Gastroesophageal sphincter (tissue), 4 donors: ENCODE measurements around the gene RIPOR3. TPM values are rescaled to one million over a fixed set of nuclear protein-coding genes. Genes with fewer than 3 reads are reported as not detected.

Experiments
- ATAC-seq: fragments of 150-250 bp; one replicate; pipeline ENCODE4 v1.9.1; 2016; ENCODE audit warnings: mild to moderate bottlenecking, moderate library complexity
- H3K27ac ChIP-seq, 4 donors: fragments of 200-600 bp; sonication (generic) in 3 of 4; 1 replicate in 3 of 4; 2 replicates in 1 of 4; pipeline ENCODE4 v1.5.1; 2016 to 2019
- H3K27me3 ChIP-seq: fragments of 200-600 bp; sonication (generic); one replicate; pipeline ENCODE4 v1.5.1; 2019
- H3K36me3 ChIP-seq, 2 donors: fragments of 200-600 bp; sonication (generic); one replicate each; pipeline ENCODE4 v1.5.1; 2019; ENCODE audit warnings: control low read depth in 1 of 2
- H3K4me1 ChIP-seq, 3 donors: fragments of 200-600 bp; sonication (generic); 1 replicate in 2 of 3; 2 replicates in 1 of 3; pipeline ENCODE4 v1.5.1; 2016 to 2019; ENCODE audit warnings: control low read depth in 2 of 3
- H3K4me3 ChIP-seq, 2 donors: fragments of 200-600 bp; sonication (generic); one replicate each; pipeline ENCODE4 v1.5.1; 2019; ENCODE audit warnings: mild to moderate bottlenecking in 1 of 2, moderate library complexity in 1 of 2
- H3K9me3 ChIP-seq, 3 donors: fragments of 200-600 bp; sonication (generic); one replicate each; pipeline ENCODE4 v1.5.1; 2017 to 2019; ENCODE audit warnings: control low read depth in 2 of 3
- EP300 ChIP-seq: sonication (generic); formaldehyde crosslinking; IDR thresholded peaks from one replicate; pipeline ENCODE4 v1.6.1; 2017; ENCODE audit warnings: antibody characterized with exemption, mild to moderate bottlenecking
- POLR2A ChIP-seq, 2 donors: fragments of 450-650 bp; IDR thresholded peaks; one replicate each; pipeline ENCODE4 v1.6.1; 2017; ENCODE audit warnings: antibody characterized with exemption in 2 of 2, mild to moderate bottlenecking in 2 of 2, moderate library complexity in 1 of 2
- POLR2AphosphoS5 ChIP-seq: sonication (generic); formaldehyde crosslinking; IDR thresholded peaks from one replicate; pipeline ENCODE4 v1.6.1; 2017; ENCODE audit warnings: antibody characterized with exemption
- WGBS, 2 donors: methylation state at CpG; one replicate each; pipeline ENCODE4 v1.1.5; 2018; ENCODE audit warnings: low coverage in 1 of 2; 5-methylcytosine and 5-hydroxymethylcytosine counted together
- total RNA-seq, 4 donors: library from RNA; depleted of rRNA; stranded (reverse); fragments of >200 nt; gene quantifications; one replicate each; pipeline ENCODE4 v1.1.0, GENCODE V29; 2016
- TF ChIP-seq, protein P1 (sequence below), 4 experiments: fragments of 200-600 bp in 2 of 4; fragments of 450-650 bp in 2 of 4; sonication (generic) in 1 of 4; IDR thresholded peaks; one replicate each; pipeline ENCODE4 v1.5.1; 2017 to 2019; ENCODE audit warnings: antibody characterized with exemption in 4 of 4, mild to moderate bottlenecking in 2 of 4, moderate library complexity in 2 of 4

RIPOR3 gene
- total RNA-seq, 4 donors from 2014 or later: 8.2 to 24.1 (median 12.9) TPM

DNA sequence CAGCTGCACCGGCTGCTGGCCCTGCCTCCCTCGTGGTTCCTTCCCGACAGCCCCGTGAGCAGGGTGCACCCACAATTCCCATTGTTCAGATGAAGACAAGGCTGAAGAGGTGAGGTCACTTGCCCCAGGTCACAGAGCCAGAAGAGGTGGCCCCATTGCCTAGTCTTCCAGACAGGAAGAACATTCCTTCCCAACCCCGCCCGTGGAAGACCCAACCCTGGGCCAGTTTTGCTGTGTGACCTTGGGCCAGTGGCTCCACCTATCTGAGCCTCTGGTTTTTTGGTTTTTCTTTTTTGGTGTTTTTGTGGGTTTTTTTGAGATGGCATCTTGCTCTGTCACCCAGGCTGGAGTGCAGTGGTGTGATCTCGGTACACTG is 61.7 kb downstream of the RIPOR3 start:
- TF ChIP-seq, protein P1, sequence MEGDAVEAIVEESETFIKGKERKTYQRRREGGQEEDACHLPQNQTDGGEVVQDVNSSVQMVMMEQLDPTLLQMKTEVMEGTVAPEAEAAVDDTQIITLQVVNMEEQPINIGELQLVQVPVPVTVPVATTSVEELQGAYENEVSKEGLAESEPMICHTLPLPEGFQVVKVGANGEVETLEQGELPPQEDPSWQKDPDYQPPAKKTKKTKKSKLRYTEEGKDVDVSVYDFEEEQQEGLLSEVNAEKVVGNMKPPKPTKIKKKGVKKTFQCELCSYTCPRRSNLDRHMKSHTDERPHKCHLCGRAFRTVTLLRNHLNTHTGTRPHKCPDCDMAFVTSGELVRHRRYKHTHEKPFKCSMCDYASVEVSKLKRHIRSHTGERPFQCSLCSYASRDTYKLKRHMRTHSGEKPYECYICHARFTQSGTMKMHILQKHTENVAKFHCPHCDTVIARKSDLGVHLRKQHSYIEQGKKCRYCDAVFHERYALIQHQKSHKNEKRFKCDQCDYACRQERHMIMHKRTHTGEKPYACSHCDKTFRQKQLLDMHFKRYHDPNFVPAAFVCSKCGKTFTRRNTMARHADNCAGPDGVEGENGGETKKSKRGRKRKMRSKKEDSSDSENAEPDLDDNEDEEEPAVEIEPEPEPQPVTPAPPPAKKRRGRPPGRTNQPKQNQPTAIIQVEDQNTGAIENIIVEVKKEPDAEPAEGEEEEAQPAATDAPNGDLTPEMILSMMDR (IDR thresholded peaks at IDR 0.05): no peak
- no peak for TF ChIP-seq EP300
- no peak for TF ChIP-seq POLR2AphosphoS5
- TF ChIP-seq POLR2A (IDR thresholded peaks at IDR 0.05): no peak
- Histone ChIP-seq H3K36me3 (no peaks in the 10 kb centered on the region), H3K4me1 (peaks cover 0 to 33% (median 11%) of the 10 kb centered on the region in 3 donors), H3K4me3 (no peak overlapping the region), H3K27ac (no peak overlapping the region), H3K9me3 (no peaks in the 10 kb centered on the region), H3K27me3 (no peaks in the 10 kb centered on the region)
- WGBS, 2 donors: 83 to 91% methylated on average over 1 to 6 of the region's 7 CpGs
- ATAC-seq: no peak

DNA sequence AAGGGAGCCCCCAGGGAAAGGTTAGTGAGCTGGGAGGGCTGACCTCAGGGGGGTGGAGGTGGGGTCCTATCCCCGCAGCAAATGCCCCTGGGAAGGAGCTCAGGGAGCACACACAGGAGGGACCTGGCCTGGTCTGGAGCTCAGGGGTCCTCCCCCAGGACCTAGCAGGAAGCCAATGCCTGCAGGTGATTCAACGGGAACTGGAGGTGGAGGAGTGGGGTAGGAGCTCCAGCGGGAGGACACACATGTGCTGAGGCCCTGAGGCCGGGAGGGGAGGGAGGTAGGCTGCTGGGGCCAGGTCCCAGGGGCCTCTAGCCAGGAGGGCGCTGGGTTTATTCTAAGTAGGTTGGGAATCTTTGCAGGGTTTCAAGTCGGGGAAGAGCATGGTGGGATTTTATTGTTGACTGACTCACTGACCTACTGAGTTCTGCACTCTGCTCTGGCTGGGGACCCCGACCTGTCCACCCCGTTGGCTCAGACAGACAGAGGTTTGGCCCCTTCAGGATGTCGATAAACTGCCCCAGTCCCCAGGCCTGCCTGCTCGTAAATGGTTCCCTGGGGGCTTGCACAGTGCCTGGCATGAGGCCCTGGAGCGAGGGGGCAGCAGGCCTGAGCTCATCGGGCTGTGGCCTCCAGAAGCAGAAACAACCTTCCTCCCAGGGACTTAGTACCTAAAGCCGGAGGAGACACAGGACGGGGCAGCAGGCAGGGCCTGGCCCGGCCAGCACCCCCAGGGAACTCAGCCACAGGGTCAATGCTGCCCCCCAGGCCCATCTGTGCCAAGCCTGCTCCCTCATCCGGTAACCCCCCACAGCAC is 62.3 kb downstream of the RIPOR3 start:
- no peaks in the 10 kb centered on the region for H3K36me3 ChIP-seq
- no peak overlapping the region for H3K27ac ChIP-seq
- H3K9me3 ChIP-seq: no peaks in the 10 kb centered on the region
- TF ChIP-seq POLR2A (IDR thresholded peaks at IDR 0.05) (no peak), EP300 (no peak), POLR2AphosphoS5 (no peak)
- TF ChIP-seq, protein P1 (IDR thresholded peaks at IDR 0.05): no peak
- H3K27me3 ChIP-seq: no peaks in the 10 kb centered on the region
- H3K4me1 ChIP-seq: peaks cover 0 to 33% (median 11%) of the 10 kb centered on the region in 3 donors
- ATAC-seq: no peak
- 75 to 100% methylated on average over 1 to 2 of the region's 16 CpGs for WGBS, 2 donors
- H3K4me3 ChIP-seq: no peak overlapping the region

GRCh38 chr20:50628332-50628731 is 63.0 kb downstream of the RIPOR3 start:
- Histone ChIP-seq H3K27ac (no peak overlapping the region), H3K27me3 (no peaks in the 10 kb centered on the region), H3K4me1 (peaks cover 0 to 33% (median 11%) of the 10 kb centered on the region in 3 donors), H3K4me3 (no peak overlapping the region), H3K36me3 (no peaks in the 10 kb centered on the region), H3K9me3 (no peaks in the 10 kb centered on the region)
- 62 to 74% methylated on average over 2 to 11 of the region's 11 CpGs for WGBS, 2 donors
- no peak for ATAC-seq
- TF ChIP-seq EP300: no peak
- TF ChIP-seq POLR2AphosphoS5: no peak
- TF ChIP-seq POLR2A (IDR thresholded peaks at IDR 0.05): no peak
- TF ChIP-seq, protein P1 (IDR thresholded peaks at IDR 0.05): no peak

DNA sequence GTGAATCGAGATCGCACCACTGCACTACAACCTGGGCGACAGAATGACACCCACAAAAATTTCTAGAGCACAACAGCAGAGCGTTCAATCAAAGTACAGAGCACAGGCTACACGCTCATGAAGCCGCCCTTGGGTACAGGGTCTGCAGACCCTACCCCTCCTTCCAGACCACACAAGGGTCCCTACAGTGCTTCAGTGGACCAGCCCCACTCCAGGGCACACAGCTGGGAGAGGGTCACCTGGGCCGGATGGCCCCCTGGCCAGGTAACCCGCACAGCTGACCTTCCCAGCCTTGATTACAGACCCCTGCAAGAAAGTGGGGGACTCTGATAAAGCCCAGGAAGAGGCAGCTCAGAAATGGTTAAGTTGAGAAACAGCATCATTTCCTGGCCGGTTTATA is 63.6 kb downstream of the RIPOR3 start:
- no peaks in the 10 kb centered on the region for H3K9me3 ChIP-seq
- H3K4me1 ChIP-seq: peaks cover 0 to 33% (median 11%) of the 10 kb centered on the region in 3 donors
- peaks cover 0 to 1% of the 10 kb centered on the region in 2 donors for H3K36me3 ChIP-seq
- no peak overlapping the region for H3K27ac ChIP-seq
- H3K4me3 ChIP-seq: no peak overlapping the region
- no peak for ATAC-seq
- no peaks in the 10 kb centered on the region for H3K27me3 ChIP-seq
- 54 to 87% methylated on average over 3 to 7 of the region's 9 CpGs for WGBS, 2 donors
- TF ChIP-seq EP300: no peak
- TF ChIP-seq POLR2AphosphoS5: no peak
- TF ChIP-seq, protein P1 (IDR thresholded peaks at IDR 0.05): no peak
- TF ChIP-seq POLR2A (IDR thresholded peaks at IDR 0.05): no peak
